ENCODE measurements around the gene RPH3AL. TPM values are rescaled to one million over a fixed set of nuclear protein-coding genes. Genes with fewer than 3 reads are reported as not detected.

RPH3AL gene
- polyA plus RNA-seq, 1 donor from 2014 or later = 0.87 TPM

DNA sequence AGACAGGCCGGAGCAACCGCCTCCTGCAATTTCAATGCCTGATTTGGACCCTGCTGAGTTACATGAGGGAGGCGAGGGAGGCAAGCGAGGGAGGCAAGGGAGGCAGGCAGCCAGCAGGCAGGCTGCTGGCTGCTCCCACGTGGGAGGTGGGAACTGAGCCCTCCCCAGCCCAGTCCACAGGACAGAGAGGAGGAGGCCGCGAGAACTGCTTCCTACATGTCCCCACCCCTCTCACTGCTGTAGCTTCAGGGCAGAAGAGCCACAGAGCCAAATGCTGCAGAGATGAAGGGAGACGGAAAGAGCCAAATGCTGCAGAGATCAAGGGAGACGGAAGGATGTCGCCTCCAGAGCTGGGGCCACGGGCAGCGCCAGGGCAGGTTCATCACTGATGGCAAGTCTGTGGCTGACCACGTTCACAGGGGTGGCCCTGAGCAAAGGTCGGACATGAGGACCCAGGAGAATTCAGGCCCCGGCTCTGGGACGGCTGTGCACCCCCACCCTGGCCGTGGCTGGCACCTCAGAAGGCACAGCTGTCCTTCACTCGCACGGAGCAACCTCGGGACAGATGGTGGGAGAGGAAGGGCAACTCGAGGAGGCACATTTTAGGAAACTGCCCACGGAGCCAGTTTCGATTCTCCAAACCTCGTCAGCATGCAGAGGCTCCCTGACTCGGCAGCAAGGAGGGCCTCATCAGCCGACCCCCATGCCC lies 21.5 kb downstream of the RPH3AL start:
- Histone ChIP-seq H3K27me3 (ENCODE audit: insufficient read depth, low read depth, low read length) (no peaks in the 10 kb centered on the region), H3K4me2 (ENCODE audit: low read length) (no peak overlapping the region), H3K9ac (ENCODE audit: low read length) (no peak overlapping the region), H3K27ac (ENCODE audit: low read length) (no peak overlapping the region), H3K4me3 (ENCODE audit: low read length) (no peak overlapping the region), H3F3A (ENCODE audit: insufficient read depth, low read length, poor library complexity, severe bottlenecking) (no peaks in the 10 kb centered on the region), H3K9me2 (ENCODE audit: insufficient read depth, low read length) (no peaks in the 10 kb centered on the region), H4K20me1 (ENCODE audit: insufficient read depth) (no peaks in the 10 kb centered on the region), H2AFZ (ENCODE audit: low read depth, low read length) (no peak overlapping the region), H3K36me3 (ENCODE audit: insufficient read depth, low read length) (no peaks in the 10 kb centered on the region), H3K9me3 (ENCODE audit: low read length) (no peaks in the 10 kb centered on the region), H3K79me2 (replicated peaks; ENCODE audit: insufficient read depth, low read length) (no peaks in the 10 kb centered on the region)
- no peak for TF ChIP-seq POLR2AphosphoS5 (IDR thresholded peaks at IDR 0.05)
- no peak for TF ChIP-seq RAD21 (conservative IDR thresholded peaks at IDR 0.05)
- TF ChIP-seq, protein P1, sequence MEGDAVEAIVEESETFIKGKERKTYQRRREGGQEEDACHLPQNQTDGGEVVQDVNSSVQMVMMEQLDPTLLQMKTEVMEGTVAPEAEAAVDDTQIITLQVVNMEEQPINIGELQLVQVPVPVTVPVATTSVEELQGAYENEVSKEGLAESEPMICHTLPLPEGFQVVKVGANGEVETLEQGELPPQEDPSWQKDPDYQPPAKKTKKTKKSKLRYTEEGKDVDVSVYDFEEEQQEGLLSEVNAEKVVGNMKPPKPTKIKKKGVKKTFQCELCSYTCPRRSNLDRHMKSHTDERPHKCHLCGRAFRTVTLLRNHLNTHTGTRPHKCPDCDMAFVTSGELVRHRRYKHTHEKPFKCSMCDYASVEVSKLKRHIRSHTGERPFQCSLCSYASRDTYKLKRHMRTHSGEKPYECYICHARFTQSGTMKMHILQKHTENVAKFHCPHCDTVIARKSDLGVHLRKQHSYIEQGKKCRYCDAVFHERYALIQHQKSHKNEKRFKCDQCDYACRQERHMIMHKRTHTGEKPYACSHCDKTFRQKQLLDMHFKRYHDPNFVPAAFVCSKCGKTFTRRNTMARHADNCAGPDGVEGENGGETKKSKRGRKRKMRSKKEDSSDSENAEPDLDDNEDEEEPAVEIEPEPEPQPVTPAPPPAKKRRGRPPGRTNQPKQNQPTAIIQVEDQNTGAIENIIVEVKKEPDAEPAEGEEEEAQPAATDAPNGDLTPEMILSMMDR (IDR thresholded peaks at IDR 0.05; ENCODE audit: poor library complexity, severe bottlenecking) = no peak
- no peak for TF ChIP-seq MXI1 (conservative IDR thresholded peaks at IDR 0.05; ENCODE audit: poor library complexity, severe bottlenecking)
- no peak for TF ChIP-seq EP300 (conservative IDR thresholded peaks at IDR 0.05; ENCODE audit: poor library complexity, severe bottlenecking)
- TF ChIP-seq EZH2 (IDR thresholded peaks at IDR 0.05; ENCODE audit: borderline replicate concordance, insufficient read depth, low read length, poor library complexity, severe bottlenecking) = no peak
- TF ChIP-seq SMC3 (conservative IDR thresholded peaks at IDR 0.05; ENCODE audit: poor library complexity) = no peak
- TF ChIP-seq TAF1 (IDR thresholded peaks at IDR 0.05; ENCODE audit: low read depth) = no peak
- TF ChIP-seq, protein P2, sequence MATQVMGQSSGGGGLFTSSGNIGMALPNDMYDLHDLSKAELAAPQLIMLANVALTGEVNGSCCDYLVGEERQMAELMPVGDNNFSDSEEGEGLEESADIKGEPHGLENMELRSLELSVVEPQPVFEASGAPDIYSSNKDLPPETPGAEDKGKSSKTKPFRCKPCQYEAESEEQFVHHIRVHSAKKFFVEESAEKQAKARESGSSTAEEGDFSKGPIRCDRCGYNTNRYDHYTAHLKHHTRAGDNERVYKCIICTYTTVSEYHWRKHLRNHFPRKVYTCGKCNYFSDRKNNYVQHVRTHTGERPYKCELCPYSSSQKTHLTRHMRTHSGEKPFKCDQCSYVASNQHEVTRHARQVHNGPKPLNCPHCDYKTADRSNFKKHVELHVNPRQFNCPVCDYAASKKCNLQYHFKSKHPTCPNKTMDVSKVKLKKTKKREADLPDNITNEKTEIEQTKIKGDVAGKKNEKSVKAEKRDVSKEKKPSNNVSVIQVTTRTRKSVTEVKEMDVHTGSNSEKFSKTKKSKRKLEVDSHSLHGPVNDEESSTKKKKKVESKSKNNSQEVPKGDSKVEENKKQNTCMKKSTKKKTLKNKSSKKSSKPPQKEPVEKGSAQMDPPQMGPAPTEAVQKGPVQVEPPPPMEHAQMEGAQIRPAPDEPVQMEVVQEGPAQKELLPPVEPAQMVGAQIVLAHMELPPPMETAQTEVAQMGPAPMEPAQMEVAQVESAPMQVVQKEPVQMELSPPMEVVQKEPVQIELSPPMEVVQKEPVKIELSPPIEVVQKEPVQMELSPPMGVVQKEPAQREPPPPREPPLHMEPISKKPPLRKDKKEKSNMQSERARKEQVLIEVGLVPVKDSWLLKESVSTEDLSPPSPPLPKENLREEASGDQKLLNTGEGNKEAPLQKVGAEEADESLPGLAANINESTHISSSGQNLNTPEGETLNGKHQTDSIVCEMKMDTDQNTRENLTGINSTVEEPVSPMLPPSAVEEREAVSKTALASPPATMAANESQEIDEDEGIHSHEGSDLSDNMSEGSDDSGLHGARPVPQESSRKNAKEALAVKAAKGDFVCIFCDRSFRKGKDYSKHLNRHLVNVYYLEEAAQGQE (IDR thresholded peaks at IDR 0.05; ENCODE audit: borderline replicate concordance) = no peak

DNA sequence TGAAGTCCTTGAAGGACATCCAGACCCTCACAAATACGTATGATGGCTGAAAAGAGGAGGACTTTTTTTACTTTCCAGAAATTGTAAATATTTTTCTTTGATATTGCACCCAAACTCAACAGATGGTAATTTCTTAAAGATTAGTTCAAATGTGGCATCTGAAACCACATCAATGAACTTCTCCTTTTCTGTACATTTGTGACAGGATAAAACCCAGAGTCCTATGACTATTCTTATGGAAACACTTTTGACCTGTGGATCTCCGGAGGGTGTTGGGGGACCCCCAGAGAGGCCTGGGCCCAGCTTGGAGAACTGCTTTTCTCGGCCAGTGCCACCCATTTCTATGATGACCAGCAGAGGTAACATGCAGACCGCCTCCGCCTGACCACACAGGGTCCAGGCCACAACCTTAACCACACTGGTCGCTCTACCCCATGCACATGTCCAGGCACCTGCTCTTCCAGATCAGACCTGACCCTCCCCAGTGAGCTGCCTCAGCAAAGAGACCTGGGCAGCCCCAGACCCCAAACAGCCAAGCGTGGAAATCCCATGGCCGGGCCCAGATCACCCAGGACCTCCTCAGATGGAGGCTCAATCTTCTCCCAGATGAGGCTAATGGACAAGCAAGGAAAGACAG lies 22.7 kb downstream of the RPH3AL start:
- Histone ChIP-seq H4K20me1 (ENCODE audit: insufficient read depth) (no peaks in the 10 kb centered on the region), H3K4me2 (ENCODE audit: low read length) (no peak overlapping the region), H3K27me3 (ENCODE audit: insufficient read depth, low read depth, low read length) (no peaks in the 10 kb centered on the region), H3K9me2 (ENCODE audit: insufficient read depth, low read length) (no peaks in the 10 kb centered on the region), H3K9me3 (ENCODE audit: low read length) (no peaks in the 10 kb centered on the region), H3K9ac (ENCODE audit: low read length) (no peak overlapping the region), H3K36me3 (ENCODE audit: insufficient read depth, low read length) (no peaks in the 10 kb centered on the region), H2AFZ (ENCODE audit: low read depth, low read length) (no peak overlapping the region), H3K79me2 (replicated peaks; ENCODE audit: insufficient read depth, low read length) (no peaks in the 10 kb centered on the region), H3K27ac (ENCODE audit: low read length) (no peak overlapping the region), H3K4me3 (ENCODE audit: low read length) (no peak overlapping the region), H3F3A (ENCODE audit: insufficient read depth, low read length, poor library complexity, severe bottlenecking) (no peaks in the 10 kb centered on the region)
- TF ChIP-seq TAF1 (IDR thresholded peaks at IDR 0.05; ENCODE audit: low read depth) (no peak), EP300 (conservative IDR thresholded peaks at IDR 0.05; ENCODE audit: poor library complexity, severe bottlenecking) (no peak), RAD21 (conservative IDR thresholded peaks at IDR 0.05) (no peak), MXI1 (conservative IDR thresholded peaks at IDR 0.05; ENCODE audit: poor library complexity, severe bottlenecking) (no peak), POLR2AphosphoS5 (IDR thresholded peaks at IDR 0.05) (no peak), SMC3 (conservative IDR thresholded peaks at IDR 0.05; ENCODE audit: poor library complexity) (no peak), EZH2 (IDR thresholded peaks at IDR 0.05; ENCODE audit: borderline replicate concordance, insufficient read depth, low read length, poor library complexity, severe bottlenecking) (no peak)
- TF ChIP-seq, protein P1 (IDR thresholded peaks at IDR 0.05; ENCODE audit: poor library complexity, severe bottlenecking) = no peak
- TF ChIP-seq, protein P2 (IDR thresholded peaks at IDR 0.05; ENCODE audit: borderline replicate concordance) = no peak

Measured in neural cell (in vitro differentiated cells).